Stimulated activated CD8-positive, alpha-beta memory T cell treated with anti-CD3 and anti-CD28 coated beads, Interleukin-4, amount 100 ng/mL, for 1 hour (primary cell): ENCODE results near the gene DLEC1.

Source experiments
- DNase-seq, 2 donors: peaks; one replicate each; pipeline ENCODE4 v3.0.0-alpha.2; 2020; ENCODE audit warnings: low read depth in 2 of 2, low spot score in 1 of 2

The DLEC1 gene

GRCh38 chr3:38002291-38002876 lies 36.6 kb upstream of the DLEC1 start:
- no peak for DNase-seq

GRCh38 chr3:38002940-38003339 lies 36.1 kb upstream of the DLEC1 start:
- DNase-seq = no peak

- DNase-seq = peak in 1 of 2 donors; percentile 21
Observed at GRCh38 chr3:38003371-38003816, 35.6 kb upstream of the DLEC1 start.

GRCh38 chr3:38003817-38004414 lies 35.1 kb upstream of the DLEC1 start:
- no peak for DNase-seq

GRCh38 chr3:38004415-38005075 lies 34.5 kb upstream of the DLEC1 start:
- DNase-seq = peak in 1 of 2 donors; percentile 25

- no peak for DNase-seq
Observed at GRCh38 chr3:38005076-38006020, 33.7 kb upstream of the DLEC1 start.

GRCh38 chr3:38006031-38006430 lies 33.0 kb upstream of the DLEC1 start:
- no peak for DNase-seq

- no peak for DNase-seq
Observed at GRCh38 chr3:38006445-38006995, 32.5 kb upstream of the DLEC1 start.

- no peak for DNase-seq
Observed at GRCh38 chr3:38007754-38008090, 31.3 kb upstream of the DLEC1 start.

GRCh38 chr3:38008191-38008701 lies 30.8 kb upstream of the DLEC1 start:
- no peak for DNase-seq

GRCh38 chr3:38008971-38009580 lies 29.9 kb upstream of the DLEC1 start:
- no peak for DNase-seq

- DNase-seq = no peak
Observed at GRCh38 chr3:38009807-38010591, 29.0 kb upstream of the DLEC1 start.

GRCh38 chr3:38011111-38011510 lies 27.9 kb upstream of the DLEC1 start:
- DNase-seq = no peak

- no peak for DNase-seq
Observed at GRCh38 chr3:38015485-38015884, 23.5 kb upstream of the DLEC1 start.

GRCh38 chr3:38015984-38016383 lies 23.0 kb upstream of the DLEC1 start:
- no peak for DNase-seq

- DNase-seq = no peak
Observed at GRCh38 chr3:38016410-38016809, 22.6 kb upstream of the DLEC1 start.

GRCh38 chr3:38016847-38017444 lies 22.1 kb upstream of the DLEC1 start:
- DNase-seq = no peak

- DNase-seq = no peak
Observed at GRCh38 chr3:38017445-38018295, 21.3 kb upstream of the DLEC1 start.
